H9 (cell line): Measurements from ENCODE around the gene SCGB3A2. TPM values are rescaled to one million over a fixed set of nuclear protein-coding genes. Genes with fewer than 3 reads are reported as not detected.
A peak's percentile ranks its signal among the peaks of the same experiment; 100 is the strongest.

Experiments used
- DNase-seq: peaks from one replicate; pipeline ENCODE4 v3.0.0-alpha.2; 2017
- H2AFZ ChIP-seq: one replicate; pipeline ENCODE4 v1.6.1; 2013; ENCODE audit warnings: mild to moderate bottlenecking, low read length, control low read depth, moderate library complexity
- H2AK5ac ChIP-seq: 2 replicates; pipeline ENCODE4 v1.6.1; 2013; ENCODE audit warnings: low read length, control low read depth, mixed read lengths; ENCODE audit not compliant: insufficient read length
- H2BK120ac ChIP-seq: one replicate; pipeline ENCODE4 v1.6.1; 2013; ENCODE audit warnings: low read depth, mild to moderate bottlenecking, low read length, control low read depth, inconsistent platforms; ENCODE audit not compliant: poor library complexity, severe bottlenecking
- H2BK12ac ChIP-seq: 2 replicates; pipeline ENCODE4 v1.6.1; 2013; ENCODE audit warnings: low read length, control low read depth, mixed read lengths, low read depth; ENCODE audit not compliant: insufficient read length
- H2BK15ac ChIP-seq: 2 replicates; pipeline ENCODE4 v1.6.1; 2013; ENCODE audit warnings: low read depth, low read length, control low read depth
- H2BK20ac ChIP-seq: one replicate; pipeline ENCODE4 v1.6.1; 2013; ENCODE audit warnings: low read depth, mild to moderate bottlenecking, low read length, control low read depth, inconsistent platforms; ENCODE audit not compliant: poor library complexity, severe bottlenecking
- H2BK5ac ChIP-seq: 2 replicates; pipeline ENCODE4 v1.6.1; 2013; ENCODE audit warnings: low read length, control low read depth, mixed read lengths; ENCODE audit not compliant: insufficient read length
- H3K14ac ChIP-seq: 2 replicates; pipeline ENCODE4 v1.6.1; 2013; ENCODE audit warnings: low read length, control low read depth; ENCODE audit not compliant: insufficient read depth
- H3K18ac ChIP-seq: 2 replicates; pipeline ENCODE4 v1.6.1; 2013; ENCODE audit warnings: low read depth, mild to moderate bottlenecking, mixed read lengths, low read length, control low read depth; ENCODE audit not compliant: insufficient read length
- H3K23ac ChIP-seq: 2 replicates; pipeline ENCODE4 v1.6.1; 2013; ENCODE audit warnings: low read length, control low read depth, mixed read lengths, low read depth; ENCODE audit not compliant: insufficient read length
- H3K23me2 ChIP-seq: 2 replicates; pipeline ENCODE4 v1.6.1; 2013; ENCODE audit warnings: low read depth, mild to moderate bottlenecking, mixed read lengths, low read length, control low read depth; ENCODE audit not compliant: insufficient read length, poor library complexity, severe bottlenecking
- H3K27ac ChIP-seq: 2 replicates; pipeline ENCODE4 v1.5.1; 2013; ENCODE audit warnings: low read length, control low read depth, mixed read lengths, low read depth; ENCODE audit not compliant: insufficient read length
- H3K27me3 ChIP-seq: 2 replicates; pipeline ENCODE4 v1.6.1; 2013; ENCODE audit warnings: low read length, control low read depth, inconsistent platforms; ENCODE audit not compliant: insufficient read depth
- H3K4ac ChIP-seq: 2 replicates; pipeline ENCODE4 v1.6.1; 2013; ENCODE audit warnings: low read depth, mild to moderate bottlenecking, control low read depth, inconsistent platforms, low read length, moderate library complexity
- H3K4me1 ChIP-seq: 2 replicates; pipeline ENCODE4 v1.6.1; 2013; ENCODE audit warnings: low read length, control low read depth, inconsistent platforms; ENCODE audit not compliant: insufficient read depth
- H3K4me2 ChIP-seq: 2 replicates; pipeline ENCODE4 v1.6.1; 2013; ENCODE audit warnings: low read length, control low read depth, mixed read lengths; ENCODE audit not compliant: insufficient read length, insufficient read depth
- H3K56ac ChIP-seq: 2 replicates; pipeline ENCODE4 v1.6.1; 2013; ENCODE audit warnings: low read depth, mild to moderate bottlenecking, mixed read lengths, low read length, control low read depth; ENCODE audit not compliant: insufficient read length
- H3K79me1 ChIP-seq: 2 replicates; pipeline ENCODE4 v1.6.1; 2013; ENCODE audit warnings: low read depth, mild to moderate bottlenecking, moderate library complexity, low read length, control low read depth, inconsistent platforms; ENCODE audit not compliant: insufficient read depth, poor library complexity, severe bottlenecking
- H3K79me2 ChIP-seq: 2 replicates; pipeline ENCODE4 v1.6.1; 2013; ENCODE audit warnings: low read length, control low read depth, inconsistent platforms; ENCODE audit not compliant: insufficient read depth
- H3K9ac ChIP-seq: 2 replicates; pipeline ENCODE4 v1.6.1; 2013; ENCODE audit warnings: low read length, control low read depth, mixed read lengths; ENCODE audit not compliant: insufficient read length; ENCODE audit errors: extremely low read depth
- H3K9me3 ChIP-seq: one replicate; pipeline ENCODE4 v1.6.1; 2013; ENCODE audit warnings: low read depth, low read length, inconsistent platforms; ENCODE audit not compliant: control insufficient read depth
- H3T11ph ChIP-seq: one replicate; pipeline ENCODE4 v1.6.1; 2013; ENCODE audit warnings: mild to moderate bottlenecking, low read length, control low read depth, inconsistent platforms
- H4K20me1 ChIP-seq: one replicate; pipeline ENCODE4 v1.6.1; 2013; ENCODE audit not compliant: control insufficient read depth, insufficient read length, insufficient read depth
- H4K5ac ChIP-seq: 2 replicates; pipeline ENCODE4 v1.6.1; 2013; ENCODE audit warnings: low read depth, mild to moderate bottlenecking, mixed read lengths, low read length, control low read depth; ENCODE audit not compliant: insufficient read length
- H4K8ac ChIP-seq: replicated peaks from 2 replicates; pipeline ENCODE4 v1.6.1; 2013; ENCODE audit warnings: low read length, control low read depth, mixed read lengths, low read depth; ENCODE audit not compliant: insufficient read length
- H4K91ac ChIP-seq: 2 replicates; pipeline ENCODE4 v1.6.1; 2013; ENCODE audit warnings: low read depth, mild to moderate bottlenecking, moderate library complexity, mixed read lengths, low read length, control low read depth; ENCODE audit not compliant: insufficient read length
- H3K27ac Mint-ChIP-seq, 3 experiments: 2 replicates in 2 of 3; 3 replicates in 1 of 3; pipeline ENCODE4 v1.8.0; 2020 to 2021; ENCODE audit warnings: mixed read lengths in 3 of 3, mild to moderate bottlenecking in 1 of 3, moderate library complexity in 1 of 3
- H3K27me3 Mint-ChIP-seq: 2 replicates; pipeline ENCODE4 v1.8.0; 2021; ENCODE audit warnings: low read depth, mild to moderate bottlenecking, moderate library complexity, mixed read lengths
- H3K36me3 Mint-ChIP-seq, 3 experiments: 2 replicates in 2 of 3; 3 replicates in 1 of 3; pipeline ENCODE4 v1.8.0; 2020 to 2021; ENCODE audit warnings: low read depth in 3 of 3, mixed read lengths in 3 of 3; ENCODE audit not compliant: insufficient read depth in 1 of 3
- H3K4me1 Mint-ChIP-seq, 2 experiments: 2 replicates each; pipeline ENCODE4 v1.8.0; 2020; ENCODE audit warnings: mixed read lengths in 2 of 2
- H3K4me3 Mint-ChIP-seq, 2 experiments: 2 replicates in 1 of 2; 3 replicates in 1 of 2; pipeline ENCODE4 v1.8.0; 2020 to 2021; ENCODE audit warnings: mild to moderate bottlenecking in 2 of 2, mixed read lengths in 2 of 2, moderate library complexity in 1 of 2
- H3K9me3 Mint-ChIP-seq, 2 experiments: 2 replicates in 1 of 2; 3 replicates in 1 of 2; pipeline ENCODE4 v1.8.0; 2020; ENCODE audit warnings: mild to moderate bottlenecking in 2 of 2, mixed read lengths in 2 of 2, moderate library complexity in 1 of 2
- WGBS: extraction: QIAGEN DNeasy Blood & Tissue Kit; methylation state at CpG from one replicate; pipeline ENCODE4 v1.1.7; 2013; ENCODE audit warnings: missing lambda C conversion rate, low lambda C conversion rate, mixed read lengths; ENCODE audit not compliant: insufficient read length; ENCODE audit errors: extremely low coverage; 5-methylcytosine and 5-hydroxymethylcytosine counted together
- total RNA-seq: library from RNA; stranded (reverse); gene quantifications from 2 replicates; pipeline ENCODE4 v1.2.1, GENCODE V29; 2021
- TF ChIP-seq, protein P1 (sequence below): fragments of 200-600 bp; sonication (generic); conservative IDR thresholded peaks from 3 replicates; pipeline ENCODE4 v1.8.0; 2021; ENCODE audit warnings: antibody characterized with exemption, mild to moderate bottlenecking

The SCGB3A2 gene
- total RNA-seq, 1 experiment from 2014 or later, result 66.0 TPM

DNA sequence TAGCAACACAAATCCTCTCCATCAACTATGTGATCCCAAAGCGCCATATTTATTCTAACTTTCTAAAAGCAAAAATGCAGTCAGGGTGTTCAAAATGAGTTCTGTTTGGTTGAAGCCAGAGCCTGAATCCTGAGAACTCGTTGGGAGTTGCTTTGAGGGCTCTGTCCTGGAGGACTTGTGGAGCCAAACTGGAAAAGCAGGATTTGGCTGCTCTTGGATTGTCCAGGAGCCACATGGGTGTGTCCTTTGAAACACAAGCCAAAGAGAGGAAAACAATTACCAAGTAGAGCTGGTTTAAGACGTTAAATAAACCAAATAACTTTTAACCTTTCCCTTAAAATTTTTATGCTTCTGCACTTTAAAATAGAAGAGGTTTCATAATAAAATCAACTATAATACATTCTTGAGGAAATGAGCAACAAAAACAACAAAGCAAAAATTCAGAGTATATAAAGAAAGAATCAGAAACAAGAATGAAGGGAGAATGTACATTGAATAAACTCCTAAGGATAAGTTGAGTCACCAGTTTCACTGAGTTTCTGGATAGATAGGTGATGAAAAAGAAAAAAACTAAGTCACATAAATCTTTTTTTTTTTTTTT is 14.3 kb downstream of the SCGB3A2 start:
- Histone ChIP-seq H4K8ac (no peak overlapping the region), H3K79me2 (no peaks in the 10 kb centered on the region), H4K20me1 (no peaks in the 10 kb centered on the region), H3K27me3 (no peaks in the 10 kb centered on the region), H3K27ac (no peak overlapping the region), H3K23me2 (no peaks in the 10 kb centered on the region), H2AFZ (peak overlapping the region; percentile 29), H3K9ac (no peak overlapping the region), H3K4me2 (no peak overlapping the region), H2BK120ac (no peak overlapping the region), H3K14ac (no peak overlapping the region), H3K18ac (no peak overlapping the region), H2BK5ac (no peak overlapping the region), H2BK15ac (no peak overlapping the region), H3K56ac (no peak overlapping the region), H3K4me1 (peaks cover 2% of the 10 kb centered on the region; the same call in 1 of the 2 replicates), H2BK12ac (no peak overlapping the region), H4K91ac (no peak overlapping the region), H3K23ac (no peak overlapping the region), H3K9me3 (no peaks in the 10 kb centered on the region), H3K4ac (no peak overlapping the region), H2AK5ac (no peak overlapping the region), H3T11ph (no peak overlapping the region), H4K5ac (no peak overlapping the region), H2BK20ac (no peak overlapping the region), H3K79me1 (no peaks in the 10 kb centered on the region)
- Mint-ChIP-seq H3K9me3 (no peaks in the 10 kb centered on the region; a peak in 1 of 5 replicates), H3K4me3 (no peak overlapping the region), H3K27ac (peak overlapping the region in 1 of 3 experiments; percentile 88; a peak in 2 of 7 replicates), H3K36me3 (no peaks in the 10 kb centered on the region), H3K4me1 (peaks cover 6 to 9% of the 10 kb centered on the region in 2 experiments), H3K27me3 (no peaks in the 10 kb centered on the region)
- DNase-seq, result peak; percentile 52
- WGBS, result no CpG with 5 or more reads among the region's 3 CpGs
- TF ChIP-seq, protein P1, sequence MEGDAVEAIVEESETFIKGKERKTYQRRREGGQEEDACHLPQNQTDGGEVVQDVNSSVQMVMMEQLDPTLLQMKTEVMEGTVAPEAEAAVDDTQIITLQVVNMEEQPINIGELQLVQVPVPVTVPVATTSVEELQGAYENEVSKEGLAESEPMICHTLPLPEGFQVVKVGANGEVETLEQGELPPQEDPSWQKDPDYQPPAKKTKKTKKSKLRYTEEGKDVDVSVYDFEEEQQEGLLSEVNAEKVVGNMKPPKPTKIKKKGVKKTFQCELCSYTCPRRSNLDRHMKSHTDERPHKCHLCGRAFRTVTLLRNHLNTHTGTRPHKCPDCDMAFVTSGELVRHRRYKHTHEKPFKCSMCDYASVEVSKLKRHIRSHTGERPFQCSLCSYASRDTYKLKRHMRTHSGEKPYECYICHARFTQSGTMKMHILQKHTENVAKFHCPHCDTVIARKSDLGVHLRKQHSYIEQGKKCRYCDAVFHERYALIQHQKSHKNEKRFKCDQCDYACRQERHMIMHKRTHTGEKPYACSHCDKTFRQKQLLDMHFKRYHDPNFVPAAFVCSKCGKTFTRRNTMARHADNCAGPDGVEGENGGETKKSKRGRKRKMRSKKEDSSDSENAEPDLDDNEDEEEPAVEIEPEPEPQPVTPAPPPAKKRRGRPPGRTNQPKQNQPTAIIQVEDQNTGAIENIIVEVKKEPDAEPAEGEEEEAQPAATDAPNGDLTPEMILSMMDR, result no peak
